ENCODE data around the gene MUC6.

MUC6 gene

DNA sequence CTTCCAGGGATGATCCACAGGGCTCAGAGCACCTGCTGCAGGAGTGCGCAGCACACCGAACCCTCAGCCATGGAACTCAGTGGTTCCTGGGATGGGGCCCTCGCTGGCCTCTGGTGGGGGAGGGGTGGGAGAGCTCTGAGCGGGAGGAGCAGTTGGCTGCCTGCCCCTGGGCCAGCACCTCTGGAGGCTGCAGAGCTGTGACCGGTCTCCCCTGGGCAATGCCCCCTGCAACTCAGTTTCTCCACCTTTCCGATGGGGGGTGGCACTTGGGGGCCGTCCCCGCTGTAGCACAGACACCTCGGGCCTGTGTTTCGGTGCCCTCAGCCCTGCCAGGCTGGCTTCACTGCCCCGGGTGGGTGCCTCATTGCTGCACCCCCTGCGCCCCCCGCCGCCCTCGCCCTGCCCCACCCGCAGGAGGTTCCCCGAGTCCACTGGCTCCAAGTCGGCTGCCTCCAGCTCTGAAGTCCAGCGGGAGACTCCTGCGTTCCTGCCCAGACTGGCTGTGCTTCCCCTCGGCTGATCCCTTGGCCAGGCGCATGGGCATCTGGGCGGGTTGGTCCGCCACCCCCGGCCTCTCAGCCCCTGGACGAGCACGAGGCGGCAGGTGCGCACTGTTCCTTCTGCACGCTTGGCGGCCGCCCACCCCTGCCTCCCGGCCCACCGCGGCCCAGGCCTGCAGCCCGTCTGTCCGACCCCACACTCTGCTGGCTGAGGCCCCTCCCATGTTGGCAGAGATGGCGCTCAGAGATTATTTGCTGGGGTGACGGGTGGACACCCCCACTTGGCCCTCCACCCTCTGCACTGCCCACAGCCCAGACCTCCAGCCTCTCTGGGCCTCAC, 1.8 kb downstream of the MUC6 start:
- DNase-seq (ENCODE audit: low read depth), result no peak
- TF ChIP-seq, protein P1, sequence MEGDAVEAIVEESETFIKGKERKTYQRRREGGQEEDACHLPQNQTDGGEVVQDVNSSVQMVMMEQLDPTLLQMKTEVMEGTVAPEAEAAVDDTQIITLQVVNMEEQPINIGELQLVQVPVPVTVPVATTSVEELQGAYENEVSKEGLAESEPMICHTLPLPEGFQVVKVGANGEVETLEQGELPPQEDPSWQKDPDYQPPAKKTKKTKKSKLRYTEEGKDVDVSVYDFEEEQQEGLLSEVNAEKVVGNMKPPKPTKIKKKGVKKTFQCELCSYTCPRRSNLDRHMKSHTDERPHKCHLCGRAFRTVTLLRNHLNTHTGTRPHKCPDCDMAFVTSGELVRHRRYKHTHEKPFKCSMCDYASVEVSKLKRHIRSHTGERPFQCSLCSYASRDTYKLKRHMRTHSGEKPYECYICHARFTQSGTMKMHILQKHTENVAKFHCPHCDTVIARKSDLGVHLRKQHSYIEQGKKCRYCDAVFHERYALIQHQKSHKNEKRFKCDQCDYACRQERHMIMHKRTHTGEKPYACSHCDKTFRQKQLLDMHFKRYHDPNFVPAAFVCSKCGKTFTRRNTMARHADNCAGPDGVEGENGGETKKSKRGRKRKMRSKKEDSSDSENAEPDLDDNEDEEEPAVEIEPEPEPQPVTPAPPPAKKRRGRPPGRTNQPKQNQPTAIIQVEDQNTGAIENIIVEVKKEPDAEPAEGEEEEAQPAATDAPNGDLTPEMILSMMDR (IDR thresholded peaks at IDR 0.05; ENCODE audit: control insufficient read depth, extremely low read depth, insufficient read depth), result no peak
- H3K4me3 ChIP-seq (ENCODE audit: low read depth, low read length), result no peak overlapping the region

DNA sequence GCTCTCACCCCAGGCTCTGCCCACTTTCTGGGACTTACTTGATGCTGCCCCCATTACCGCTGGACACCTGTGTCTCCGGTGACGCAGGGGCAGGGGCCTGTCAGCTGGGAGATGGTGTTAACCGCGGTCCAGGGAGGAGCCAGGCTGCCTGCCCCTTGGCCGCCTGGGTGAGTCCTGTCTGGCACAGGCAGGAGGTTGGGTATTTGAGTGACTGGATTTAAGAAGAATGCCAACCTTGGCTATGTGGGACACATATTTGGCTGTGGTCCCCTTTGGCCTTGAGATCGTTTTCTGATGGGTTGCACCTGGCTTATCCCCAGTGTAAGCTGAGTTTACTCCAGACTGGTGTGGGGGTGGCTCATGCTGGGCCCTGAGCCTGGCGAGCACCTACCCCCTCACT, 2.5 kb downstream of the MUC6 start:
- DNase-seq (ENCODE audit: low read depth), result no peak
- H3K4me3 ChIP-seq (ENCODE audit: low read depth, low read length), result no peak overlapping the region
- TF ChIP-seq, protein P1 (IDR thresholded peaks at IDR 0.05; ENCODE audit: control insufficient read depth, extremely low read depth, insufficient read depth), result no peak

DNA sequence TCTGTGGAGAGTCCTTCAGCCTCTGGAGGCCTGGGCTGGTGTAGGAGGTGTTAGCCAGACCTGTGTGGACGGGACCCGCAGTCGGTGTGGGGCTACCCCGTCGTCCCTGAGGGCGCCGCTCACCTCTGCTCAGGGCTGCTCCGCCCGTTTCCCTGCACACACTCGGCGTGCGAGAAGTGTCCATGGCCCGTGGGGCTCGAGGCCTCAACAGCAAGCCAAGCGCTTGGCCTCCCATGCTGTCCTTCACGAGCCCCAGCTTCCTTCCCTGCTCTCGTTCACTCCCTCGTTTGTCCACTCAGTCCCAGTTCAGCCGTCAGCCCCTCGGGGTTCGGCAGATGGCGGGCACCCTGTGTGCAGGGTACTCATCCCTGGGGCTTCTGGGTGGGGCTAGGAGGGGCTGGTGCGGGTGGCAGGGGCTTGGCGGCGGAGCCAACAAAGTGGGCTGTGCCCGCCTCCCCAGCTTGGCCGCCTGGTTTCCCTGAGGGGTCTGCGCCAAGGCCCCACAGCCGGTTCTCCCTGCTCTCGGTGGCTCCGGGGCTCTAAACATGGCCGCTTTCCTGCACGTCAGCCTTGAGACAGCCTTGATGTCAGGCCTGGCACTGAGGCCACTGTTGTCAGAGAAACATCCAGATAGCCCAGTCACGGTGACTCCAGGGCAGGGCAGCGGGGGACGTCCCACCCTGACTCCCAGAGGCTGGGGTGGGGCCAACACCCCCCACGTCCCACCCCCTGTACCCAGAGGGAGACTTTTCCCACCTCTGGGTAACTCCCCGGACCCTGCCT, 3.3 kb downstream of the MUC6 start:
- DNase-seq (ENCODE audit: low read depth), result no peak
- H3K4me3 ChIP-seq (ENCODE audit: low read depth, low read length), result no peak overlapping the region
- TF ChIP-seq, protein P1 (IDR thresholded peaks at IDR 0.05; ENCODE audit: control insufficient read depth, extremely low read depth, insufficient read depth), result no peak

DNA sequence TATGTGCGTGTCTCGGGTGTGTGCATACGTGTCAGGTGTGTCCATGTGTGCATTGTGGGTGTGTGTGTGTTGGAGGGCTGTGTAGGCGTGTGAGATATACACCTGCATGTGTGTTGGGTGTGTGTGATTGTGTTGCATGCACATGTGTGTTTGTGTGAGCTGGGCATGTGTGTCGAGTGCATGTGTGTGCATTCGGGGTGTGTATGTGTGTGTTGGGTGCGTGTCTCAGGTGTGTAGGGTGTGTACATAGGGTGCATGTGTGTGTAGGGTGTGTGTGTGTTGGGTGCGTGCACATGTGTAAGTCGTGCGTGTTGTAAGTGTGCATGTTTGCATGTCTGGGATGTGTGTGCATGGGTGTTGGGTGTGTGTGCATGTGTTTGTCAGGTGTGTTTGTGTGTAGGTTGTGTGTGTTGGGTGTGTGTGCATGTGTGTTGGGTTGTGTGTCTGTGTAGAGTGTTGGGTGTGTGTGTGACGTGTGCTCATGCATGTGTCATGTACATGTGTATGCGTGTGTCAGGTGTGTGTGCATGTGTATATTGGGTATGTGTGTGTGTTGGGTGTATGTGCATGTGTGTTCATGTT, 4.1 kb downstream of the MUC6 start:
- H3K4me3 ChIP-seq (ENCODE audit: low read depth, low read length), result no peak overlapping the region
- TF ChIP-seq, protein P1 (IDR thresholded peaks at IDR 0.05; ENCODE audit: control insufficient read depth, extremely low read depth, insufficient read depth), result no peak
- no peak for DNase-seq (ENCODE audit: low read depth)

DNA sequence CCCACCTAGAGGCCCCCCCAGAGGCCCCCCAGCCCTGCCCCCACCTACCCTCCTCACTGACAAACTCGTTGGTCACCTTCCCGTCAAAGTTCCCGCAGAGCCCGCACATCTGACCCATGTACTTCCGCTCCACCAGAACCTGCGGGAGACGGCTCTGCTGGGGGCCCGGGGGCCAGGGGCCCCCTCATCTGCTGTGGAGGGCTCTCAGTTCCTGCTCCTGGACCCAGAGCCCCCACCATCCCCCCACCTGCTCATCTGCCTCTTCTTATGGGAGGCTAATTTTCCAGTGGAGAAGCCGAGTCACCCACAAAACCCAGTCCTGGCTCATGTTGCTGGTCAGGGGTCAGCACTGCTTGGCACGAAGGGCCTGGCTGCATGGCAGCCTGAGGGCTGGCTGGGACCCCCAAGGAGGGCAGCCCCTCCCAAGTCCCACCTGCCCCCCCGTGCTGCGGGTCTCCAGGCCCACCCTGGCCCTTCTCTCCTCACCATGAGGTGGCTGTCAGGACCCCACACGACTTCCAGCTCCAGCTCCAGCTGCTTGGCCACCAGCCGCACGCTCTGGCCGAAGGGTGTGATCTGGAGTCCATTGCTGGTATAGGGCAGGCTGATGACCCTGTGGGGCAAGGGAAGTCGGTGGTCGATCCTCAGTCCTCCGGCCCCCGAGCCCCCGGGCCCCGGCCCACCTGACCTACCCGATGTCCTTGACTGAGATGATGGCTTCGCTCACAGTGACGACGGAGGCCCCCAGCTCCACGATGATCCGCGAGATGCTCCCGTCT, 5.2 kb downstream of the MUC6 start:
- TF ChIP-seq, protein P1 (IDR thresholded peaks at IDR 0.05; ENCODE audit: control insufficient read depth, extremely low read depth, insufficient read depth), result no peak
- no peak for DNase-seq (ENCODE audit: low read depth)

DNA sequence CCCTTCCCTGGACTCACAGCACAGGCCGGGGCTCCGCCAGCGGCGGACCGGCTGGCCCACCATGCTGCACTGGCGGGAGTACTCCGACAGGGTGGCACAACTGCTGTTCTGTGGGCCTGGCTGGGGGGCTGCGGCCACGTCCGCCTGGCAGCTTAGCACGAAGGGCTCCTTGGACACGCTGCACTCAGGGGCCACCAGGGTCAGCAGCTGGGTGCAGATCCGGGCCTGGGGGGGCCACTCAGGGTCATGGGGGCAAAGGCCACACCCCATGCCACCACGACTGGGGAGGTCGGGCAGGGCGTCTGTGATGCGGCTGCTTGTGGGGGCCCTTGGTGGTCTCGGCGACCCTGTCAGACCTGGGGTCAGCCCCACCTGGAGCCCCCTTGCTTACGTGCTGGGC, 6.0 kb downstream of the MUC6 start:
- TF ChIP-seq, protein P1 (IDR thresholded peaks at IDR 0.05; ENCODE audit: control insufficient read depth, extremely low read depth, insufficient read depth), result no peak
- no peak for DNase-seq (ENCODE audit: low read depth)
- no peak overlapping the region for H3K4me3 ChIP-seq (ENCODE audit: low read depth, low read length)

More for the DNA sequence above, 5.2 kb downstream of the MUC6 start:
- no peak overlapping the region for H3K4me3 ChIP-seq (ENCODE audit: low read depth, low read length)
